CD4-positive, CD25-positive, alpha-beta regulatory T cell (primary cell): ENCODE measurements around the gene HTRA3. TPM values are rescaled to one million over a fixed set of nuclear protein-coding genes. Genes with fewer than 3 reads are reported as not detected.
A peak's percentile ranks its signal among the peaks of the same experiment; 100 is the strongest.

Experiments used
- ATAC-seq, 2 donors: fragments of 150-1000 bp; cut with Tn5 transposase; one replicate each; pipeline ENCODE4 v1.10.0; 2021; ENCODE audit warnings: low read depth in 2 of 2, moderate number of reproducible peaks in 2 of 2, moderate library complexity in 1 of 2
- DNase-seq, 3 donors: peaks; one replicate each; pipeline versions ENCODE4 v3.0.0 to v3.0.0-alpha.2; 2012 to 2022; ENCODE audit warnings: mixed read lengths in 1 of 3
- H3K27ac ChIP-seq: one replicate; pipeline ENCODE4 v1.7.0; 2013; ENCODE audit warnings: mild to moderate bottlenecking, low read length; ENCODE audit not compliant: insufficient read depth, poor library complexity, severe bottlenecking
- H3K27me3 ChIP-seq: one replicate; pipeline ENCODE4 v1.7.0; 2013; ENCODE audit warnings: low read length; ENCODE audit not compliant: control insufficient read depth, insufficient read depth
- H3K36me3 ChIP-seq: one replicate; pipeline ENCODE4 v1.7.0; 2013; ENCODE audit warnings: mild to moderate bottlenecking, low read length, moderate library complexity; ENCODE audit not compliant: control insufficient read depth, insufficient read depth
- H3K4me1 ChIP-seq: 2 replicates; pipeline ENCODE4 v1.7.0; 2013; ENCODE audit warnings: mild to moderate bottlenecking, low read length; ENCODE audit not compliant: insufficient read depth, control insufficient read depth, poor library complexity, severe bottlenecking
- H3K4me3 ChIP-seq: one replicate; pipeline ENCODE4 v1.7.0; 2013; ENCODE audit warnings: low read depth, mild to moderate bottlenecking, low read length, moderate library complexity
- H3K9me3 ChIP-seq, 2 experiments: 1 replicate in 1 of 2; 2 replicates in 1 of 2; pipeline ENCODE4 v1.7.0; 2013; ENCODE audit warnings: low read length in 2 of 2, mild to moderate bottlenecking in 1 of 2, moderate library complexity in 1 of 2; ENCODE audit not compliant: control insufficient read depth in 2 of 2
- H3K27ac Mint-ChIP-seq, 3 donors: one replicate each; pipeline ENCODE4 v1.8.0; 2020 to 2022; ENCODE audit warnings: mild to moderate bottlenecking in 3 of 3, mixed read lengths in 3 of 3, moderate library complexity in 2 of 3
- H3K27me3 Mint-ChIP-seq: one replicate; pipeline ENCODE4 v1.8.0; 2022; ENCODE audit warnings: mild to moderate bottlenecking, mixed read lengths
- H3K36me3 Mint-ChIP-seq: one replicate; pipeline ENCODE4 v1.8.0; 2020; ENCODE audit warnings: mixed read lengths
- H3K4me1 Mint-ChIP-seq, 4 donors: one replicate each; pipeline ENCODE4 v1.8.0; 2020 to 2022; ENCODE audit warnings: mixed read lengths in 4 of 4, mild to moderate bottlenecking in 1 of 4
- H3K4me3 Mint-ChIP-seq, 4 donors: one replicate each; pipeline ENCODE4 v1.8.0; 2020 to 2022; ENCODE audit warnings: mild to moderate bottlenecking in 4 of 4, mixed read lengths in 4 of 4, moderate library complexity in 3 of 4
- H3K9me3 Mint-ChIP-seq, 7 donors: one replicate each; pipeline ENCODE4 v1.8.0; 2020 to 2022; ENCODE audit warnings: mixed read lengths in 7 of 7, mild to moderate bottlenecking in 3 of 7, moderate library complexity in 2 of 7
- polyA plus RNA-seq, 4 donors: library from polyadenylated mRNA; unstranded; fragments of 300-500 nt; fragmentation: Illumina TruSeq; gene quantifications; one replicate each; pipeline ENCODE4 v1.2.3, GENCODE V29; 2021
- total RNA-seq: library from RNA; stranded (reverse); gene quantifications from one replicate; pipeline ENCODE4 v1.2.3, GENCODE V29; 2022

The HTRA3 gene
- total and polyA plus RNA-seq, 5 donors from 2014 or later = not detected

GRCh38 chr4:8224975-8225625 lies 44.5 kb upstream of the HTRA3 start:
- peaks cover 0 to 45% (median 19%) of the 10 kb centered on the region in 4 donors for H3K4me1 Mint-ChIP-seq
- H3K4me1 ChIP-seq = peaks cover 41% of the 10 kb centered on the region
- no peak overlapping the region for H3K27ac Mint-ChIP-seq

GRCh38 chr4:8225706-8226443 lies 43.7 kb upstream of the HTRA3 start:
- Histone ChIP-seq H3K36me3 (peaks cover 28% of the 10 kb centered on the region), H3K4me1 (peaks cover 38% of the 10 kb centered on the region), H3K4me3 (no peak overlapping the region), H3K27me3 (no peaks in the 10 kb centered on the region), H3K27ac (no peak overlapping the region), H3K9me3 (no peaks in the 10 kb centered on the region)
- Mint-ChIP-seq H3K9me3 (peaks cover 0 to 3% (median 0%) of the 10 kb centered on the region in 7 donors), H3K27ac (no peak overlapping the region), H3K36me3 (peaks cover 29% of the 10 kb centered on the region), H3K4me1 (peaks cover 0 to 44% (median 16%) of the 10 kb centered on the region in 4 donors), H3K4me3 (peak overlapping the region in 1 of 4 donors; percentile 63), H3K27me3 (no peaks in the 10 kb centered on the region)
- ATAC-seq = no peak
- DNase-seq = no peak

More at GRCh38 chr4:8224975-8225625, 44.5 kb upstream of the HTRA3 start:
- Histone ChIP-seq H3K9me3 (no peaks in the 10 kb centered on the region), H3K27ac (no peak overlapping the region), H3K4me3 (no peak overlapping the region), H3K36me3 (peaks cover 29% of the 10 kb centered on the region), H3K27me3 (no peaks in the 10 kb centered on the region)
- no peak for ATAC-seq
- H3K9me3 Mint-ChIP-seq = peaks cover 0 to 1% (median 0%) of the 10 kb centered on the region in 7 donors
- DNase-seq = no peak
- H3K27me3 Mint-ChIP-seq = no peaks in the 10 kb centered on the region
- peaks cover 36% of the 10 kb centered on the region for H3K36me3 Mint-ChIP-seq
- no peak overlapping the region for H3K4me3 Mint-ChIP-seq

GRCh38 chr4:8227201-8227770 lies 42.3 kb upstream of the HTRA3 start:
- Mint-ChIP-seq H3K4me1 (peaks cover 0 to 33% (median 6%) of the 10 kb centered on the region in 4 donors), H3K4me3 (no peak overlapping the region), H3K27me3 (no peaks in the 10 kb centered on the region), H3K27ac (no peak overlapping the region), H3K36me3 (peaks cover 22% of the 10 kb centered on the region), H3K9me3 (peaks cover 0 to 3% (median 0%) of the 10 kb centered on the region in 7 donors)
- no peaks in the 10 kb centered on the region for H3K27me3 ChIP-seq
- no peak overlapping the region for H3K4me3 ChIP-seq
- peaks cover 27% of the 10 kb centered on the region for H3K4me1 ChIP-seq
- H3K36me3 ChIP-seq = peaks cover 28% of the 10 kb centered on the region
- no peak overlapping the region for H3K27ac ChIP-seq
- no peaks in the 10 kb centered on the region for H3K9me3 ChIP-seq
- no peak for ATAC-seq
- no peak for DNase-seq

- peaks cover 0 to 3% (median 0%) of the 10 kb centered on the region in 7 donors for H3K9me3 Mint-ChIP-seq
- no peaks in the 10 kb centered on the region for H3K27me3 ChIP-seq
- DNase-seq (no peak), ATAC-seq (no peak)
- H3K36me3 Mint-ChIP-seq = peaks cover 20% of the 10 kb centered on the region
- H3K4me1 ChIP-seq = peaks cover 27% of the 10 kb centered on the region
- H3K4me3 ChIP-seq = no peak overlapping the region
- peak overlapping the region in 1 of 3 donors; percentile 69 for H3K27ac Mint-ChIP-seq
- H3K4me3 Mint-ChIP-seq = no peak overlapping the region
- H3K27me3 Mint-ChIP-seq = no peaks in the 10 kb centered on the region
- H3K4me1 Mint-ChIP-seq = peaks cover 0 to 31% (median 6%) of the 10 kb centered on the region in 4 donors
- H3K9me3 ChIP-seq = no peaks in the 10 kb centered on the region
- peaks cover 30% of the 10 kb centered on the region for H3K36me3 ChIP-seq
- H3K27ac ChIP-seq = peak overlapping the region; percentile 82
Measured at GRCh38 chr4:8227771-8228318, 41.7 kb upstream of the HTRA3 start.

GRCh38 chr4:8228319-8229250 lies 41.0 kb upstream of the HTRA3 start:
- Mint-ChIP-seq H3K36me3 (peaks cover 19% of the 10 kb centered on the region), H3K4me3 (peak overlapping the region; percentile 34 to 86 (median 70)), H3K27ac (peak overlapping the region; percentile 76 to 96 (median 92)), H3K4me1 (peaks cover 0 to 31% (median 6%) of the 10 kb centered on the region in 4 donors), H3K27me3 (no peaks in the 10 kb centered on the region), H3K9me3 (peaks cover 0 to 3% (median 0%) of the 10 kb centered on the region in 7 donors)
- Histone ChIP-seq H3K4me1 (peaks cover 27% of the 10 kb centered on the region), H3K27ac (peak overlapping the region; percentile 82), H3K9me3 (no peaks in the 10 kb centered on the region), H3K36me3 (peaks cover 33% of the 10 kb centered on the region), H3K4me3 (no peak overlapping the region), H3K27me3 (no peaks in the 10 kb centered on the region)
- peak; percentile 55 to 90 (median 67) for DNase-seq
- peak; percentile 74 to 79 for ATAC-seq

- no peak for DNase-seq
Measured at GRCh38 chr4:8229331-8229975, 40.1 kb upstream of the HTRA3 start.

More at GRCh38 chr4:8229331-8229975, 40.1 kb upstream of the HTRA3 start:
- Histone ChIP-seq H3K27me3 (no peaks in the 10 kb centered on the region), H3K36me3 (peaks cover 33% of the 10 kb centered on the region), H3K4me1 (peaks cover 27% of the 10 kb centered on the region), H3K27ac (peak overlapping the region; percentile 82), H3K4me3 (no peak overlapping the region), H3K9me3 (no peaks in the 10 kb centered on the region)
- peaks cover 0 to 28% (median 6%) of the 10 kb centered on the region in 4 donors for H3K4me1 Mint-ChIP-seq
- H3K27me3 Mint-ChIP-seq = no peaks in the 10 kb centered on the region
- ATAC-seq = peak; percentile 3 to 4
- H3K27ac Mint-ChIP-seq = peak overlapping the region; percentile 76 to 96 (median 92)
- peak overlapping the region in 3 of 4 donors; percentile 34 to 86 (median 78) for H3K4me3 Mint-ChIP-seq
- peaks cover 10% of the 10 kb centered on the region for H3K36me3 Mint-ChIP-seq
- peaks cover 0 to 2% (median 0%) of the 10 kb centered on the region in 7 donors for H3K9me3 Mint-ChIP-seq
